ENCODE data around the gene MIAT. TPM values are rescaled to one million over a fixed set of nuclear protein-coding genes. Genes with fewer than 3 reads are reported as not detected.
A peak's percentile ranks its signal among the peaks of the same experiment; 100 is the strongest.

Gene MIAT
- total and polyA plus RNA-seq, 2 of the 8 experiments (the other 6 are each of a cell fraction or from before 2014, with no cell fraction given): 27.6 to 36.0 TPM

- Histone ChIP-seq H3K18ac (ENCODE audit: extremely low read depth, low read length) (no peak overlapping the region), H3K9ac (replicated peaks in 1 of 4; ENCODE audit: extremely low read depth in 1 of 4, low read depth in 3 of 4, low read length in 3 of 4) (no peak overlapping the region), H4K20me1 (replicated peaks in 1 of 2; ENCODE audit: control insufficient read depth in 1 of 2, insufficient read depth in 2 of 2, low read length in 2 of 2) (no peaks in the 10 kb centered on the region), H3K79me2 (ENCODE audit: control insufficient read depth in 1 of 2, insufficient read depth in 2 of 2, low read length in 2 of 2) (no peaks in the 10 kb centered on the region), H3K4me3 (ENCODE audit: extremely low read depth in 1 of 4, insufficient read depth in 2 of 4, low read depth in 3 of 4, low read length in 4 of 4) (no peak overlapping the region), H3K4me1 (replicated peaks in 1 of 4; ENCODE audit: control insufficient read depth in 3 of 4, insufficient read depth in 4 of 4, low read length in 3 of 4) (peaks cover 7 to 17% (median 13%) of the 10 kb centered on the region in 4 experiments), H3K79me1 (ENCODE audit: low read depth, low read length) (no peaks in the 10 kb centered on the region), H2BK12ac (ENCODE audit: low read depth, low read length) (no peak overlapping the region), H2BK15ac (ENCODE audit: low read length) (no peak overlapping the region; the same call in 1 of the 2 replicates), H3K23me2 (ENCODE audit: low read depth, low read length) (no peaks in the 10 kb centered on the region), H2AFZ (ENCODE audit: low read length) (no peak overlapping the region), H4K5ac (ENCODE audit: insufficient read length, low read depth, low read length) (no peak overlapping the region), H3K56ac (replicated peaks; ENCODE audit: insufficient read length, low read depth, low read length) (no peak overlapping the region), H4K8ac (ENCODE audit: extremely low read depth, insufficient read depth, low read length) (no peak overlapping the region), H3K4me2 (ENCODE audit: insufficient read depth in 1 of 2, low read depth in 2 of 2, low read length in 2 of 2) (no peak overlapping the region), H3K27me3 (replicated peaks in 1 of 4; ENCODE audit: control insufficient read depth in 3 of 4, extremely low read depth in 1 of 4, insufficient read depth in 3 of 4, low read length in 3 of 4) (peaks cover 0 to 1% (median 0%) of the 10 kb centered on the region in 4 experiments; a peak in 2 of 7 replicates), H3K4ac (replicated peaks; ENCODE audit: insufficient read length, low read depth, low read length) (no peak overlapping the region), H2BK120ac (replicated peaks; ENCODE audit: low read depth, low read length) (no peak overlapping the region), H3K9me3 (ENCODE audit: insufficient read depth in 2 of 2, low read depth in 1 of 2, low read length in 1 of 2) (no peaks in the 10 kb centered on the region; a peak in 1 of 4 replicates), H2AK5ac (ENCODE audit: low read depth, low read length) (no peak overlapping the region), H3K36me3 (ENCODE audit: control insufficient read depth in 2 of 4, insufficient read depth in 4 of 4, low read length in 3 of 4) (0 out of 8 replicates have a peak, but pooled peaks cover 0 to 3% (median 0%) of the 10 kb centered on the region in 4 experiments), H3K27ac (ENCODE audit: low read depth, low read length) (no peak overlapping the region), H3K14ac (ENCODE audit: insufficient read length) (no peak overlapping the region), H2BK5ac (ENCODE audit: low read depth, low read length) (no peak overlapping the region), H4K91ac (replicated peaks; ENCODE audit: insufficient read length, low read length) (no peak overlapping the region), H3K23ac (ENCODE audit: insufficient read length) (no peak overlapping the region), H2BK20ac (ENCODE audit: low read length) (0 out of 2 replicates have a peak overlapping the region, but pooled peaks have one; percentile 16)
- ChIA-PET POLR2A (ENCODE audit: partially characterized antibody) (no interaction called here), CTCF (ENCODE audit: partially characterized antibody) (no interaction called here)
- DNase-seq (ENCODE audit: low read depth in 1 of 2, low spot score in 2 of 2) (no peak), FAIRE-seq (no peak)
- WGBS, 2 experiments (ENCODE audit: extremely low coverage in 1 of 2, insufficient coverage in 1 of 2, insufficient read length in 1 of 2, insufficient replicate concordance in 2 of 2, low coverage in 1 of 2, low lambda C conversion rate in 2 of 2, missing lambda C conversion rate in 1 of 2): 92% methylated on average over 6 of the region's 6 CpGs; no CpG with 5 or more reads in 1 of the 2 experiments
- no peak for TF ChIP-seq EGR1 (IDR thresholded peaks at IDR 0.05; ENCODE audit: borderline replicate concordance, low read depth, low read length)
- TF ChIP-seq MAFK (IDR thresholded peaks at IDR 0.05; ENCODE audit: low read depth, low read length): no peak
- no peak for TF ChIP-seq TAF1 (IDR thresholded peaks at IDR 0.05; ENCODE audit: low read depth, low read length)
- TF ChIP-seq ATF2 (IDR thresholded peaks at IDR 0.05; ENCODE audit: low read length): no peak
- TF ChIP-seq SRF (IDR thresholded peaks at IDR 0.05; ENCODE audit: low read depth, low read length): no peak
- no peak for TF ChIP-seq MAX (IDR thresholded peaks at IDR 0.05)
- TF ChIP-seq KDM5A (IDR thresholded peaks at IDR 0.05; ENCODE audit: low read length): no peak
- no peak for TF ChIP-seq CTBP2 (IDR thresholded peaks at IDR 0.05; ENCODE audit: borderline replicate concordance, insufficient read depth, insufficient read length, low read length)
- no peak for TF ChIP-seq JUN (IDR thresholded peaks at IDR 0.05; ENCODE audit: low read depth, low read length)
- TF ChIP-seq SIX5 (IDR thresholded peaks at IDR 0.05; ENCODE audit: low read depth, low read length): no peak
- TF ChIP-seq TAF7 (optimal IDR thresholded peaks at IDR 0.05; ENCODE audit: borderline replicate concordance, low read depth, low read length): no peak
Observed at GRCh38 chr22:26685601-26686000, 28.2 kb downstream of the MIAT start.

All from H1 (cell line).